H1 (cell line): ENCODE measurements around the gene SHROOM3. TPM values are rescaled to one million over a fixed set of nuclear protein-coding genes. Genes with fewer than 3 reads are reported as not detected.

ENCODE experiments used
- BCL11A ChIP-seq, 2 experiments: IDR thresholded peaks; one replicate each; pipeline ENCODE4 v1.6.1; 2011; ENCODE audit warnings: low read depth in 2 of 2, low read length in 2 of 2, mild to moderate bottlenecking in 2 of 2
- KDM4A ChIP-seq: IDR thresholded peaks from one replicate; pipeline ENCODE4 v1.7.1; 2012; ENCODE audit warnings: low read depth, mild to moderate bottlenecking, moderate library complexity, low read length, inconsistent platforms; ENCODE audit not compliant: severe bottlenecking
- NRF1 ChIP-seq: IDR thresholded peaks from 2 replicates; pipeline ENCODE4 v1.6.1; 2011; ENCODE audit warnings: mild to moderate bottlenecking, low read depth, low read length, improper control_type of control experiment
- polyA plus RNA-seq, 7 experiments: library from polyadenylated mRNA; depleted of rRNA in 3 of 7; stranded (reverse) in 5 of 7; unstranded in 2 of 7; fragments of >200 nt in 5 of 7; fragments of 200-250 nt in 2 of 7; gene quantifications; 1 replicate in 5 of 7; 2 replicates in 1 of 7; 4 replicates in 1 of 7; pipeline versions ENCODE4 v1.2.1 to v1.2.3, GENCODE V29; 2011 to 2013; ENCODE audit warnings: missing spikeins in 2 of 7, mixed read lengths in 2 of 7
- total RNA-seq: library from RNA; stranded (reverse); fragmentation: NEBNext Ultra II Directional; extraction: Animal tissue kit (Norgen Biotek cat#: 25700); gene quantifications from 2 replicates; pipeline ENCODE4 v1.2.1, GENCODE V29; 2021
- TF ChIP-seq, protein P1 (sequence below): IDR thresholded peaks from 2 replicates; pipeline ENCODE4 v1.6.1; 2012; ENCODE audit warnings: inconsistent platforms

Gene SHROOM3
- total and polyA plus RNA-seq, 2 of the 8 experiments (the other 6 are each of a cell fraction or from before 2014, with no cell fraction given) = 15.8 to 34.0 TPM

DNA sequence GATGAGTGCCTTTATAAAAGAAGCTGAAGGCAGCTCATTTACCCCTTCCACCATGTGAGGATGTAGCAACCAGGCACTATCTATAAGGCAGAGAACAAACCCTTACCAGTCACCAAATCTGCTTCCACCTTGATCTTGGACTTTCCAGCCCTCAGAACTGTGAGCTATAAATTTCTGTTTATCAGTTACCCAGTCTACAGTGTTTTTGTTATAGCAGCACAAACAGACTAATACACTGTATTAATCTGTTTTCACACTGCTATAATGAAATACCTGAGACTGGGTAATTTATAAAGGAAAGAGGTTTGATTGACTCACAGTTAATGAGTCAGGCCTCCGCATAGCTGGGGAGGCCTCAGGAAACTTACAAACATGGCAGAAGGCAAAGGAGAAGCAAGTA, 371.7 kb downstream of the SHROOM3 start (continued):
- TF ChIP-seq BCL11A (IDR thresholded peaks at IDR 0.05; ENCODE audit: low read depth in 2 of 2, low read length in 2 of 2) (no peak), KDM4A (no peak), NRF1 (no peak)
- TF ChIP-seq, protein P1, sequence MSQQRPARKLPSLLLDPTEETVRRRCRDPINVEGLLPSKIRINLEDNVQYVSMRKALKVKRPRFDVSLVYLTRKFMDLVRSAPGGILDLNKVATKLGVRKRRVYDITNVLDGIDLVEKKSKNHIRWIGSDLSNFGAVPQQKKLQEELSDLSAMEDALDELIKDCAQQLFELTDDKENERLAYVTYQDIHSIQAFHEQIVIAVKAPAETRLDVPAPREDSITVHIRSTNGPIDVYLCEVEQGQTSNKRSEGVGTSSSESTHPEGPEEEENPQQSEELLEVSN = no peak
